Vagina (tissue), 2 donors: ENCODE measurements around the gene STRN. TPM values are rescaled to one million over a fixed set of nuclear protein-coding genes. Genes with fewer than 3 reads are reported as not detected.
A peak's percentile ranks its signal among the peaks of the same experiment; 100 is the strongest.

Experiments
- DNase-seq, 2 donors: peaks; one replicate each; pipeline ENCODE4 v3.0.0-alpha.2; 2017; ENCODE audit errors: extremely low spot score in 2 of 2
- H3K27ac ChIP-seq: fragments of 200-600 bp; sonication (generic); one replicate; pipeline ENCODE4 v1.5.1; 2019
- H3K27me3 ChIP-seq: fragments of 200-600 bp; sonication (generic); one replicate; pipeline ENCODE4 v1.5.1; 2019
- H3K36me3 ChIP-seq, 2 donors: fragments of 200-600 bp; sonication (generic); one replicate each; pipeline ENCODE4 v1.5.1; 2017 to 2019
- H3K4me1 ChIP-seq: fragments of 200-600 bp; sonication (generic); one replicate; pipeline ENCODE4 v1.5.1; 2019
- H3K4me3 ChIP-seq, 2 donors: fragments of 200-600 bp; sonication (generic); 1 replicate in 1 of 2; 2 replicates in 1 of 2; pipeline ENCODE4 v1.5.1; 2016 to 2019
- H3K9me3 ChIP-seq: fragments of 200-600 bp; sonication (generic); one replicate; pipeline ENCODE4 v1.5.1; 2019
- CTCF ChIP-seq, 3 experiments: fragments of 450-650 bp in 2 of 3; fragments of 200-600 bp in 1 of 3; sonication (generic) in 1 of 3; IDR thresholded peaks; one replicate each; pipeline ENCODE4 v1.5.1; 2017 to 2019; ENCODE audit warnings: antibody characterized with exemption in 3 of 3, mild to moderate bottlenecking in 2 of 3, moderate library complexity in 2 of 3
- POLR2A ChIP-seq, 2 donors: fragments of 450-650 bp; IDR thresholded peaks; one replicate each; pipeline ENCODE4 v1.6.1; 2017; ENCODE audit warnings: antibody characterized with exemption in 2 of 2, mild to moderate bottlenecking in 2 of 2, moderate library complexity in 2 of 2
- POLR2AphosphoS5 ChIP-seq, 2 donors: sonication (generic); formaldehyde crosslinking; IDR thresholded peaks; one replicate each; pipeline ENCODE4 v1.9.0; 2017; ENCODE audit warnings: antibody characterized with exemption in 2 of 2, mild to moderate bottlenecking in 2 of 2, low read depth in 1 of 2; ENCODE audit not compliant: insufficient read depth in 1 of 2
- intact Hi-C: fragments of 100-400 bp; cut with DNase I; formaldehyde crosslinking; loops from one replicate; pipeline ENCODE4 v1.15.1; 2023
- total RNA-seq: library from RNA; depleted of rRNA; stranded (reverse); fragments of >200 nt; gene quantifications from one replicate; pipeline ENCODE4 v1.2.3, GENCODE V29; 2016

Gene STRN
- total RNA-seq = 19.4 TPM

GRCh38 chr2:36966370-36967235 is at the start of gene STRN:
STRN (minus strand) TSS chr2:36966536; CDS start chr2:36966463, 73 bp downstream.
- intact Hi-C loops = no loop called here
- no peaks in the 10 kb centered on the region for H3K36me3 ChIP-seq
- peak within 1 kb of the TSS; percentile 87 to 99 for H3K4me3 ChIP-seq
- peak within 1 kb of the TSS; percentile 91 for H3K27ac ChIP-seq
- TF ChIP-seq POLR2AphosphoS5 (IDR thresholded peaks at IDR 0.05; ENCODE audit: insufficient read depth in 1 of 2, low read depth in 1 of 2) (peak; percentile 38 to 72), CTCF (IDR thresholded peaks at IDR 0.05) (no peak), POLR2A (IDR thresholded peaks at IDR 0.05) (peak in 1 of 2 donors; percentile 91)
- H3K4me1 ChIP-seq = peaks cover 41% of the 10 kb centered on the region
- H3K9me3 ChIP-seq = no peaks in the 10 kb centered on the region
- DNase-seq = peak; percentile 95 to 97
- no peaks in the 10 kb centered on the region for H3K27me3 ChIP-seq

GRCh38 chr2:37013315-37013641 is 46.9 kb upstream of the STRN start:
- Histone ChIP-seq H3K9me3 (no peaks in the 10 kb centered on the region), H3K4me3 (no peak overlapping the region), H3K27me3 (no peaks in the 10 kb centered on the region), H3K4me1 (no peaks in the 10 kb centered on the region), H3K36me3 (peaks cover 0 to 42% of the 10 kb centered on the region in 2 donors), H3K27ac (no peak overlapping the region)
- intact Hi-C loops = no loop called here
- no peak for TF ChIP-seq CTCF (IDR thresholded peaks at IDR 0.05)
- no peak for TF ChIP-seq POLR2AphosphoS5 (IDR thresholded peaks at IDR 0.05; ENCODE audit: insufficient read depth in 1 of 2, low read depth in 1 of 2)
- no peak for TF ChIP-seq POLR2A (IDR thresholded peaks at IDR 0.05)
- DNase-seq = no peak

GRCh38 chr2:37011130-37011529 is 44.8 kb upstream of the STRN start:
- intact Hi-C loops = no loop called here
- H3K36me3 ChIP-seq = peaks cover 0 to 44% of the 10 kb centered on the region in 2 donors

GRCh38 chr2:37005118-37005868 is 39.0 kb upstream of the STRN start:
- intact Hi-C loops = no loop called here
- TF ChIP-seq CTCF (IDR thresholded peaks at IDR 0.05) = peak in 1 of 3 experiments; percentile 7
- no peak for TF ChIP-seq POLR2A (IDR thresholded peaks at IDR 0.05)
- H3K27me3 ChIP-seq = no peaks in the 10 kb centered on the region
- no peak overlapping the region for H3K4me3 ChIP-seq
- peaks cover 0 to 60% of the 10 kb centered on the region in 2 donors for H3K36me3 ChIP-seq
- no peak overlapping the region for H3K27ac ChIP-seq
- no peak for DNase-seq
- no peaks in the 10 kb centered on the region for H3K4me1 ChIP-seq
- no peaks in the 10 kb centered on the region for H3K9me3 ChIP-seq

More at GRCh38 chr2:37011130-37011529, 44.8 kb upstream of the STRN start:
- Histone ChIP-seq H3K4me1 (no peaks in the 10 kb centered on the region), H3K27ac (no peak overlapping the region), H3K27me3 (no peaks in the 10 kb centered on the region), H3K4me3 (no peak overlapping the region), H3K9me3 (no peaks in the 10 kb centered on the region)
- DNase-seq = no peak
- no peak for TF ChIP-seq POLR2A (IDR thresholded peaks at IDR 0.05)

GRCh38 chr2:37000988-37001556 is 34.7 kb upstream of the STRN start:
- TF ChIP-seq POLR2AphosphoS5 (IDR thresholded peaks at IDR 0.05; ENCODE audit: insufficient read depth in 1 of 2, low read depth in 1 of 2) = no peak
- TF ChIP-seq CTCF (IDR thresholded peaks at IDR 0.05) = no peak
- no peak for TF ChIP-seq POLR2A (IDR thresholded peaks at IDR 0.05)
- H3K36me3 ChIP-seq = peaks cover 0 to 66% of the 10 kb centered on the region in 2 donors
- intact Hi-C loops = no loop called here
- H3K9me3 ChIP-seq = no peaks in the 10 kb centered on the region
- no peak overlapping the region for H3K4me3 ChIP-seq
- no peaks in the 10 kb centered on the region for H3K27me3 ChIP-seq
- no peaks in the 10 kb centered on the region for H3K4me1 ChIP-seq
- no peak for DNase-seq
- no peak overlapping the region for H3K27ac ChIP-seq
